NCI-H1417 (cell line): ENCODE data around the gene ARPC5.
"Not testable (repeated sequence)": the region's sequence is repeated elsewhere in the genome, so short reads cannot be mapped to it uniquely, and the experiment has no call there.

Experiments used
- DNase-seq, 3 experiments: peaks; one replicate each; lab custom pipeline; 2025; lab: John Stamatoyannopoulos, UW

Gene ARPC5

GRCh38 chr1:183635606-183636333, at the start of gene ARPC5:
ARPC5 (minus strand) TSS chr1:183635783; CDS start chr1:183635659, 124 bp downstream.
- DNase-seq, result peak; percentile 98 to 100 (median 99)

- peak; percentile 2 to 84 (median 56) for DNase-seq
Observed at GRCh38 chr1:183685112-183685713, 49.6 kb upstream of the ARPC5 start.

GRCh38 chr1:183679363-183679762, 43.8 kb upstream of the ARPC5 start:
- DNase-seq, result not testable (repeated sequence)

- no peak for DNase-seq
Observed at GRCh38 chr1:183678819-183679218, 43.2 kb upstream of the ARPC5 start.

- DNase-seq, result no peak
Observed at GRCh38 chr1:183676586-183677189, 41.1 kb upstream of the ARPC5 start.

GRCh38 chr1:183675883-183676585, 40.5 kb upstream of the ARPC5 start:
- DNase-seq, result no peak

- no peak for DNase-seq
Observed at GRCh38 chr1:183675381-183675780, 39.8 kb upstream of the ARPC5 start.

GRCh38 chr1:183674886-183675285, 39.3 kb upstream of the ARPC5 start:
- DNase-seq, result no peak

- no peak for DNase-seq
Observed at GRCh38 chr1:183674339-183674738, 38.8 kb upstream of the ARPC5 start.

- no peak for DNase-seq
Observed at GRCh38 chr1:183673605-183674323, 38.2 kb upstream of the ARPC5 start.

GRCh38 chr1:183670169-183670568, 34.6 kb upstream of the ARPC5 start:
- DNase-seq, result no peak

GRCh38 chr1:183656355-183656754, 20.8 kb upstream of the ARPC5 start:
- no peak for DNase-seq

- peak; percentile 65 to 95 (median 88) for DNase-seq
Observed at GRCh38 chr1:183655562-183656075, 20.0 kb upstream of the ARPC5 start.

GRCh38 chr1:183654706-183655105, 19.1 kb upstream of the ARPC5 start:
- no peak for DNase-seq

- peak in 1 of 3 experiments; percentile 19 for DNase-seq
Observed at GRCh38 chr1:183653876-183654451, 18.4 kb upstream of the ARPC5 start.

GRCh38 chr1:183653462-183653794, 17.8 kb upstream of the ARPC5 start:
- peak in 1 of 3 experiments; percentile 47 for DNase-seq

GRCh38 chr1:183652547-183653461, 17.2 kb upstream of the ARPC5 start, which contains the start of gene APOBEC4:
APOBEC4 (minus strand) TSS chr1:183653316; CDS start chr1:183648781, 4,535 bp downstream.
- peak; percentile 52 to 82 (median 56) for DNase-seq

GRCh38 chr1:183652107-183652506, 16.5 kb upstream of the ARPC5 start:
- DNase-seq, result no peak

GRCh38 chr1:183651612-183652011, 16.0 kb upstream of the ARPC5 start:
- no peak for DNase-seq

- DNase-seq, result no peak
Observed at GRCh38 chr1:183648042-183648441, 12.5 kb upstream of the ARPC5 start.
